Progenitor cell of endocrine pancreas (in vitro differentiated cells): ENCODE data around the gene OR56A4. TPM values are rescaled to one million over a fixed set of nuclear protein-coding genes. Genes with fewer than 3 reads are reported as not detected.
"Not testable (repeated sequence)": the region's sequence is repeated elsewhere in the genome, so short reads cannot be mapped to it uniquely, and the experiment has no call there.

Experiments used
- DNase-seq: peaks from one replicate; pipeline ENCODE4 v3.0.0; 2021; ENCODE audit warnings: low spot score; ENCODE audit not compliant: unreplicated experiment
- H3K27ac Mint-ChIP-seq: 2 replicates; pipeline ENCODE4 v1.8.0; 2021; ENCODE audit warnings: mild to moderate bottlenecking, moderate library complexity, mixed read lengths
- H3K27me3 Mint-ChIP-seq: 2 replicates; pipeline ENCODE4 v1.8.0; 2021; ENCODE audit warnings: mixed read lengths
- H3K36me3 Mint-ChIP-seq: 2 replicates; pipeline ENCODE4 v1.8.0; 2022; ENCODE audit warnings: mixed read lengths; ENCODE audit not compliant: insufficient read depth
- H3K4me1 Mint-ChIP-seq: 2 replicates; pipeline ENCODE4 v1.8.0; 2021; ENCODE audit warnings: low read depth, mixed read lengths
- H3K4me3 Mint-ChIP-seq: 2 replicates; pipeline ENCODE4 v1.8.0; 2021; ENCODE audit warnings: low read depth, mild to moderate bottlenecking, moderate library complexity, mixed read lengths
- H3K9me3 Mint-ChIP-seq: 2 replicates; pipeline ENCODE4 v1.8.0; 2021; ENCODE audit warnings: low read depth, mixed read lengths
- CTCF ChIP-seq: fragments of 200-600 bp; sonication (generic); IDR thresholded peaks from one replicate; pipeline ENCODE4 v1.5.0; 2021; ENCODE audit warnings: antibody characterized with exemption, mild to moderate bottlenecking; ENCODE audit not compliant: unreplicated experiment
- total RNA-seq: library from RNA; stranded (reverse); gene quantifications from 2 replicates; pipeline ENCODE4 v1.2.1, GENCODE V29; 2021

The OR56A4 gene
- total RNA-seq, 1 donor from 2014 or later: 0.07 TPM

- no peak for TF ChIP-seq CTCF
- peaks cover 13% of the 10 kb centered on the region for H3K27me3 Mint-ChIP-seq
- no peaks in the 10 kb centered on the region for H3K4me1 Mint-ChIP-seq
- DNase-seq: no peak
- H3K4me3 Mint-ChIP-seq: no peak overlapping the region
- H3K27ac Mint-ChIP-seq: no peak overlapping the region
- H3K36me3 Mint-ChIP-seq: no peaks in the 10 kb centered on the region
- peaks cover 15% of the 10 kb centered on the region for H3K9me3 Mint-ChIP-seq
Observed at GRCh38 chr11:5967708-5968107, 39.0 kb downstream of the OR56A4 start.

- Mint-ChIP-seq H3K9me3 (peaks cover 18% of the 10 kb centered on the region), H3K4me3 (no peak overlapping the region), H3K36me3 (no peaks in the 10 kb centered on the region), H3K27ac (no peak overlapping the region), H3K27me3 (peaks cover 13% of the 10 kb centered on the region), H3K4me1 (no peaks in the 10 kb centered on the region)
- no peak for DNase-seq
- TF ChIP-seq CTCF: no peak
Observed at GRCh38 chr11:5966958-5967357, 39.8 kb downstream of the OR56A4 start.

- H3K36me3 Mint-ChIP-seq, H3K4me1 Mint-ChIP-seq, H3K4me3 Mint-ChIP-seq, DNase-seq, H3K27me3 Mint-ChIP-seq, H3K27ac Mint-ChIP-seq: not testable (repeated sequence)
- peaks cover 25% of the 10 kb centered on the region for H3K9me3 Mint-ChIP-seq
Observed at GRCh38 chr11:5960704-5961320, 45.9 kb downstream of the OR56A4 start.

GRCh38 chr11:5955586-5955985 is 51.2 kb downstream of the OR56A4 start:
- TF ChIP-seq CTCF: no peak
- peaks cover 1% of the 10 kb centered on the region for H3K36me3 Mint-ChIP-seq
- H3K27ac Mint-ChIP-seq: no peak overlapping the region
- no peak for DNase-seq
- H3K9me3 Mint-ChIP-seq: peaks cover 6% of the 10 kb centered on the region
- no peaks in the 10 kb centered on the region for H3K4me1 Mint-ChIP-seq
- no peaks in the 10 kb centered on the region for H3K27me3 Mint-ChIP-seq
- no peak overlapping the region for H3K4me3 Mint-ChIP-seq

Other genes starting within 250 kb of the OR56A4 start
- gene OR52N5, start 223.6 kb downstream of the OR56A4 start, total RNA-seq: not detected in 2 replicates
- not detected in 2 replicates for gene OR52N1, start 215.7 kb downstream of the OR56A4 start, total RNA-seq
- gene OR52N2, start 198.0 kb downstream of the OR56A4 start, total RNA-seq: not detected in 2 replicates
- gene OR52E6, start 165.0 kb downstream of the OR56A4 start, total RNA-seq: not detected in 2 replicates
- gene OR52E8, start 149.3 kb downstream of the OR56A4 start, total RNA-seq: not detected in 2 replicates
- gene OR52E4, start 126.3 kb downstream of the OR56A4 start, total RNA-seq: not detected in 2 replicates
- gene OR52E5, start 113.7 kb downstream of the OR56A4 start, total RNA-seq: not detected in 2 replicates
- not detected in 2 replicates for gene OR56A3, start 64.7 kb downstream of the OR56A4 start, total RNA-seq
- gene OR56A5, start 38.5 kb downstream of the OR56A4 start, total RNA-seq: not detected in 2 replicates
- gene OR52L1, start 20.0 kb downstream of the OR56A4 start, total RNA-seq: not detected in 2 replicates
- gene OR56A1, start 23.8 kb upstream of the OR56A4 start, total RNA-seq: 0.09 TPM in 1 of 2 replicates, not detected in the other
- gene OR56B4, start 100.7 kb upstream of the OR56A4 start, total RNA-seq: not detected in 2 replicates
- not detected in 2 replicates for gene OR52B2, start 163.4 kb upstream of the OR56A4 start, total RNA-seq
- not detected in 2 replicates for gene OR52W1, start 192.3 kb upstream of the OR56A4 start, total RNA-seq
- gene C11orf42, start 198.6 kb upstream of the OR56A4 start, total RNA-seq: not detected in 2 replicates
- gene FHIP1B, start 227.7 kb upstream of the OR56A4 start, total RNA-seq: 58.4 and 63.0 TPM in 2 replicates
- 2.0 and 2.1 TPM in 2 replicates for gene CNGA4, start 232.1 kb upstream of the OR56A4 start, total RNA-seq